ENCODE results near the gene CHL1.

The CHL1 gene

DNA sequence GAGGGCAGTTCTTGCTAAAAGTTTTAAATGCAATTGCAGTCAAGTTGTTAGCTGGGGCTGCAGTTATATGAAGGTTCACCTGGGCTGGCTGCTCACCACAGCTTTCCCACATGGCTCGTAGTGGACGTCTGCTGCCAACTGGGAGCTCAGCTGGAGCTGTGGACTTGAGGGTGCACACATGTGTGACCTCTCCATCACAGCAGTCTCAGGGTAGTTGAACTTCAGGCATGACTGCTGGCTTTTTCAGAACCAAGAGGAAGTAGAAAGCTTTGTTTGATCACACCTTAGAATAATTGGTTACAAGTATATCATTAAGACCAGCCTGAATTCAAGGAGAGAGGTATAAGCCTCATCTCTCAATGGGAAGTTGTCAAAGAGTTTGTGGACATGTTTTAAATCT lies 74.1 kb downstream of the CHL1 start:
- Histone ChIP-seq H3K9me3 (ENCODE audit: control insufficient read depth, low read length) (no peaks in the 10 kb centered on the region), H3K4me3 (ENCODE audit: low read length) (no peak overlapping the region), H3K36me3 (ENCODE audit: control insufficient read depth, insufficient read depth, low read length) (no peaks in the 10 kb centered on the region), H3K4me1 (ENCODE audit: control insufficient read depth, insufficient read depth, low read length) (no peaks in the 10 kb centered on the region), H3K27me3 (ENCODE audit: control insufficient read depth, insufficient read depth, low read length) (no peaks in the 10 kb centered on the region), H3K9ac (ENCODE audit: low read length) (no peak overlapping the region)

DNA sequence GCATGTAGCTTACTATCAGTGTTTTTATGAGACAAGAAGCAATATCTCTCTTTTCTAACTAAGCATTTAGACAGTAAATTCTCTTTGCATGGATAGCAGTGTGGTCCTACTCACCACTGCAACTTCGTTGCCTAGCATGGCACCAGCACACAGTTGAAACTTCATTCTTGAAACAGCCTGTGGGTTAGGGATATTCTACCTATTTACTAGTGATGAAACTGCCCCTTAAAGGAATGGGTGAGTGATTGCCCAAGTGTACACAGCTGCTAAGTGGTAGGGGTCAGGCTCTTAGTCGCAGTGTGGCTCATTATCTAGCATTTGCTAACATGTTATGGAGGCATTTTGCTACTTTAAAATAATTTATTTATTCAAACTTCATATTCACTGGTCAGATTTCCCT lies 78.4 kb downstream of the CHL1 start:
- Histone ChIP-seq H3K4me1 (ENCODE audit: control insufficient read depth, insufficient read depth, low read length) (no peaks in the 10 kb centered on the region), H3K27me3 (ENCODE audit: control insufficient read depth, insufficient read depth, low read length) (no peaks in the 10 kb centered on the region)

GRCh38 chr3:277873-278272 lies 81.3 kb downstream of the CHL1 start:
- H3K4me3 ChIP-seq (ENCODE audit: low read length): no peak overlapping the region
- no peaks in the 10 kb centered on the region for H3K36me3 ChIP-seq (ENCODE audit: control insufficient read depth, insufficient read depth, low read length)
- no peaks in the 10 kb centered on the region for H3K4me1 ChIP-seq (ENCODE audit: control insufficient read depth, insufficient read depth, low read length)
- H3K27me3 ChIP-seq (ENCODE audit: control insufficient read depth, insufficient read depth, low read length): no peaks in the 10 kb centered on the region
- H3K9ac ChIP-seq (ENCODE audit: low read length): no peak overlapping the region
- no peaks in the 10 kb centered on the region for H3K9me3 ChIP-seq (ENCODE audit: control insufficient read depth, low read length)

More for the DNA sequence above, 78.4 kb downstream of the CHL1 start:
- no peak overlapping the region for H3K4me3 ChIP-seq (ENCODE audit: low read length)
- H3K36me3 ChIP-seq (ENCODE audit: control insufficient read depth, insufficient read depth, low read length): no peaks in the 10 kb centered on the region
- H3K9me3 ChIP-seq (ENCODE audit: control insufficient read depth, low read length): no peaks in the 10 kb centered on the region
- no peak overlapping the region for H3K9ac ChIP-seq (ENCODE audit: low read length)

- Histone ChIP-seq H3K27me3 (ENCODE audit: control insufficient read depth, insufficient read depth, low read length) (no peaks in the 10 kb centered on the region), H3K36me3 (ENCODE audit: control insufficient read depth, insufficient read depth, low read length) (no peaks in the 10 kb centered on the region), H3K4me1 (ENCODE audit: control insufficient read depth, insufficient read depth, low read length) (no peaks in the 10 kb centered on the region), H3K9ac (ENCODE audit: low read length) (no peak overlapping the region), H3K9me3 (ENCODE audit: control insufficient read depth, low read length) (no peaks in the 10 kb centered on the region), H3K4me3 (ENCODE audit: low read length) (no peak overlapping the region)
Observed at GRCh38 chr3:278300-279064, 81.9 kb downstream of the CHL1 start.

DNA sequence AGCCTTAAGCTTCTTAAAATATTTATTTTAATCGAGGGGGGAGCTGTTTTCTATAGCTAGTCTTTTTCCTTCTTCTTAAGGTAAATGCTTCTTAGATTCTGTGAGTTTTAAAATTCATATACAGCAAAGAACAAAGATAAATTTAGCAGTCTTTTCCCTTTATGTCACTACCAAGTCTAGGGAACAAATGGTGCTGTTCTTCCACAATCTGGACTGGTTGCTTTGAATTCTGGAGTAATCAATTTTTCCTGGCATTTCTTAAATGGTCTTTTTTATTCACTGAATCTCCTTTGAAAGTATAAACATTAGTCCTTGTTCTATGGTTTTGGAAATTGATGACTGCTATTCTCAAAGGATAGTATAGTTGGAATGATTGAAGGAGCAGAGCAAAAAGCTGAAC lies 82.8 kb downstream of the CHL1 start:
- no peaks in the 10 kb centered on the region for H3K27me3 ChIP-seq (ENCODE audit: control insufficient read depth, insufficient read depth, low read length)
- H3K4me1 ChIP-seq (ENCODE audit: control insufficient read depth, insufficient read depth, low read length): no peaks in the 10 kb centered on the region
- H3K9me3 ChIP-seq (ENCODE audit: control insufficient read depth, low read length): no peaks in the 10 kb centered on the region
- H3K4me3 ChIP-seq (ENCODE audit: low read length): no peak overlapping the region
- no peak overlapping the region for H3K9ac ChIP-seq (ENCODE audit: low read length)
- H3K36me3 ChIP-seq (ENCODE audit: control insufficient read depth, insufficient read depth, low read length): no peaks in the 10 kb centered on the region

GRCh38 chr3:280681-281080 lies 84.1 kb downstream of the CHL1 start:
- Histone ChIP-seq H3K9ac (ENCODE audit: low read length) (no peak overlapping the region), H3K4me1 (ENCODE audit: control insufficient read depth, insufficient read depth, low read length) (no peaks in the 10 kb centered on the region), H3K27me3 (ENCODE audit: control insufficient read depth, insufficient read depth, low read length) (no peaks in the 10 kb centered on the region), H3K4me3 (ENCODE audit: low read length) (no peak overlapping the region), H3K36me3 (ENCODE audit: control insufficient read depth, insufficient read depth, low read length) (no peaks in the 10 kb centered on the region), H3K9me3 (ENCODE audit: control insufficient read depth, low read length) (no peaks in the 10 kb centered on the region)

- Histone ChIP-seq H3K27me3 (ENCODE audit: control insufficient read depth, insufficient read depth, low read length) (no peaks in the 10 kb centered on the region), H3K4me1 (ENCODE audit: control insufficient read depth, insufficient read depth, low read length) (no peaks in the 10 kb centered on the region), H3K9ac (ENCODE audit: low read length) (no peak overlapping the region), H3K9me3 (ENCODE audit: control insufficient read depth, low read length) (no peaks in the 10 kb centered on the region), H3K36me3 (ENCODE audit: control insufficient read depth, insufficient read depth, low read length) (no peaks in the 10 kb centered on the region), H3K4me3 (ENCODE audit: low read length) (no peak overlapping the region)
Observed at GRCh38 chr3:284322-284721, 87.8 kb downstream of the CHL1 start.

DNA sequence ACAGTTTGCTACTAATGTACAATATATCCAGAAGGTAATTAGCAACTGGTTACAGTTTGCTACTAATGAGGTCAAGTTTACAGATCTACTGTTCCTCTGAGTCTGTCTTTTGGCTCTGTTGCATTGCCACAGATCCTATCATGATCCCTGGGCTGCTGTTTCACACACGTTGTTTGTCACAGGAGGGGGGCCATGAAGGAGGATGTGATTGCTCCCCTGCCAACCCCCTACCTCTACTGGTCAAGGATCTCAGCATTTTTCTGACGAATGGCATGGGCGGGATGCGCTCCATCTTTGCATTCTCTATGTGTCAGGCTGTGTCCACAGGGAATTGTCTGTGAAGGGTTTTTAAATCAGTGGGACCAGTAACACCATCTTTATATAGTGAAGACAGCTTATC lies 91.9 kb downstream of the CHL1 start:
- Histone ChIP-seq H3K4me1 (ENCODE audit: control insufficient read depth, insufficient read depth, low read length) (no peaks in the 10 kb centered on the region), H3K36me3 (ENCODE audit: control insufficient read depth, insufficient read depth, low read length) (no peaks in the 10 kb centered on the region), H3K4me3 (ENCODE audit: low read length) (no peak overlapping the region), H3K9ac (ENCODE audit: low read length) (no peak overlapping the region), H3K9me3 (ENCODE audit: control insufficient read depth, low read length) (no peaks in the 10 kb centered on the region), H3K27me3 (ENCODE audit: control insufficient read depth, insufficient read depth, low read length) (no peaks in the 10 kb centered on the region)

DNA sequence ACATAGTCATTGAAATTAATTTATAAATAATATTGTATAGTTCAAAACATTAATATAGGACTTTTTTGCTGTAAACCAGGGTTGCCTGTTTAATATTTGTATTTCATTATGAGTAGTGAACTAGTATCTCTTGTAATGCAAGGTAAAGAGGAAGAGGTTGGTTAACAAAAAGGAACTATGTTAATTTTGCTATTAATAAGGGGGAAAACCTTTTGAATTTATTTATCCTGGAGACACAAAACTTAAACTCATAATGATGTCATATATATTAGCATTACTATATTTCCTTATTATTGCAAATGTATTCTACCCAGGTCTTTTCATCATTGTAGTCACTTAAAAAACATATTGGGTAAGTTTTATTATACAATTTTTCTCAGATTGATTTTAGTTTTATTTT lies 94.5 kb downstream of the CHL1 start:
- Histone ChIP-seq H3K4me3 (ENCODE audit: low read length) (no peak overlapping the region), H3K9ac (ENCODE audit: low read length) (no peak overlapping the region), H3K4me1 (ENCODE audit: control insufficient read depth, insufficient read depth, low read length) (no peaks in the 10 kb centered on the region), H3K27me3 (ENCODE audit: control insufficient read depth, insufficient read depth, low read length) (no peaks in the 10 kb centered on the region), H3K9me3 (ENCODE audit: control insufficient read depth, low read length) (no peaks in the 10 kb centered on the region), H3K36me3 (ENCODE audit: control insufficient read depth, insufficient read depth, low read length) (no peaks in the 10 kb centered on the region)

DNA sequence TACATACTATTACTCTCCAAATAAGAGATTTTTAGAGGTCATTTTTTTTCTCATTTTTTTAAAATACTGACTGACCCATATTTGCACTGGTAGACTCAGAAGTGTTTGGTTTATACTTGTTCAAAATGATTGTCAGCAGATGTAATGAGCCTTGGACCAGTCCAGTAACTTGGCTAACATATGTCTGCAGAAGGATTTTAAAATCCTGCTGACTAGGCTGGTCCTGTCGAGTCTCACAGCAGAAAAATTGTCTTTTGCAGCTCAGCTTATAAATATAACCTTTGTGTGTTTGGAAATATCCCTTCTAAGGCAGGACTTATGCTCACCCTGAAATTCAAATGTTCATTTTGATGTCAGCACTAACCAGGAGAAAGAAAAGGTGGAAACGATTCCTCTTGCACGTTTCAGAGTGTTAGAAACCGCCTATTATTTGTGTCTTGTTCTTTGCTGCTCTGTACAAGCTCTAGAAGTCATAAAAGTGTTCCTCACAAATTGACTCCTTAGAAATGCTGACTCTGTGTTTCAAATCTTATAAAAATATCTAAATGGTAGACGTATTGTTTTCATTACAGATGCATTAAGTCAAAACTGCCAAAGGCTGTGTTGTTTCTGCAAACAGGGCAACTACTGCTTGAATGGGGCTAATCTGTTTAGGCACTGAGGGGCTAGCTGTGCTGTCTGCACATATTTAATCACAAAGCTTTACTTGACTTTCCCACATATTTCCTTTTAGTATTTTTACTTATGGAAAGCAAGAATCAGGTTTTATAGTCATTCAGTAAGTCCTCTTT lies 95.3 kb downstream of the CHL1 start:
- no peaks in the 10 kb centered on the region for H3K4me1 ChIP-seq (ENCODE audit: control insufficient read depth, insufficient read depth, low read length)
- H3K4me3 ChIP-seq (ENCODE audit: low read length): no peak overlapping the region
- H3K36me3 ChIP-seq (ENCODE audit: control insufficient read depth, insufficient read depth, low read length): no peaks in the 10 kb centered on the region
- no peaks in the 10 kb centered on the region for H3K27me3 ChIP-seq (ENCODE audit: control insufficient read depth, insufficient read depth, low read length)
- H3K9ac ChIP-seq (ENCODE audit: low read length): no peak overlapping the region
- no peaks in the 10 kb centered on the region for H3K9me3 ChIP-seq (ENCODE audit: control insufficient read depth, low read length)

DNA sequence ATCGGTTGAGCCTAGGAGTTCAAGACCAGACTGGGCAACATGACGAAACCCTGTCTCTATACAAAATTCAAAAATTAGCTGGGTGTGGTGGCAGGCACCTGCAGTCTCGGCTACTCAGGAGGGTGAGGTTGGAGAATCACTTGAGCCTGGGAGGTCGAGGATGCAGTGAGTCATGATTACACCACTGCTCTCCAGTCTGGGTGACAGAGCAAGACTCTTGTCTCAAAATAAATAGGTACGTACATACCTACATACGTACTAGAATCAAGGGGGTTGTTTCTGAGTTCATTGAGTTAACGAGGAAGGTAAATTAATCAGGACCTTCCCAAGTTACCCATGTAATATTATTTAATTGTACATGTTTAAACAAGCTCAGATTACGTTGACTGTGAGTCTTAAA lies 97.5 kb downstream of the CHL1 start:
- Histone ChIP-seq H3K36me3 (ENCODE audit: control insufficient read depth, insufficient read depth, low read length) (no peaks in the 10 kb centered on the region), H3K9me3 (ENCODE audit: control insufficient read depth, low read length) (no peaks in the 10 kb centered on the region), H3K4me1 (ENCODE audit: control insufficient read depth, insufficient read depth, low read length) (no peaks in the 10 kb centered on the region), H3K9ac (ENCODE audit: low read length) (no peak overlapping the region), H3K27me3 (ENCODE audit: control insufficient read depth, insufficient read depth, low read length) (no peaks in the 10 kb centered on the region), H3K4me3 (ENCODE audit: low read length) (no peak overlapping the region)

DNA sequence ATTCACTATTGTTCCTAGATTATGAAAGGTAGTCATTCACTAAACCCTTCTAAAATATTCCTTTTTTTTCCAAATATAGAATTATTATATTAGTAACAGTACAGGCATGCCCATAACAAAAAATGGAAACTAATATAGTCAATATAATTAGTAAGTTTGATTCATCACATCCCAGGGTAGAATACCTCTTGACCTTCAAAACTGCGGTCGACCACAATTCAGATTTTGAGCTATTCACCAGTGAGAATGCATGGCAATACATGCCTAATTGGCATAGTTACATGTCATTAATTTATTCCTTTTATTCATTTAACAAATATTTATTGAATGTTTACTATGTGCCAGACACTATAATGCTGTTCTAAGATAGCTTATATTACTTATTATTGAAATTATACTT lies 98.0 kb downstream of the CHL1 start:
- H3K9ac ChIP-seq (ENCODE audit: low read length): no peak overlapping the region
- no peaks in the 10 kb centered on the region for H3K9me3 ChIP-seq (ENCODE audit: control insufficient read depth, low read length)
- H3K4me3 ChIP-seq (ENCODE audit: low read length): no peak overlapping the region
- H3K27me3 ChIP-seq (ENCODE audit: control insufficient read depth, insufficient read depth, low read length): no peaks in the 10 kb centered on the region
- H3K4me1 ChIP-seq (ENCODE audit: control insufficient read depth, insufficient read depth, low read length): no peaks in the 10 kb centered on the region
- no peaks in the 10 kb centered on the region for H3K36me3 ChIP-seq (ENCODE audit: control insufficient read depth, insufficient read depth, low read length)
